ENCODE data around the gene ZBTB20. TPM values are rescaled to one million over a fixed set of nuclear protein-coding genes. Genes with fewer than 3 reads are reported as not detected.

ZBTB20 gene
- total and polyA plus RNA-seq, 12 donors, result 0.57 to 105 (median 86.8) TPM

- WGBS, 2 donors, result 93 to 95% methylated on average over 2 of the region's 2 CpGs
- H3K27ac ChIP-seq, result no peak overlapping the region
- H3K9me3 ChIP-seq, result no peaks in the 10 kb centered on the region
- no peaks in the 10 kb centered on the region for H3K27me3 ChIP-seq
- no peak for TF ChIP-seq CTCF (IDR thresholded peaks at IDR 0.05)
- H3K36me3 ChIP-seq, result no peaks in the 10 kb centered on the region
- no peak for ATAC-seq
- intact Hi-C loops (cut with DNase I), result loop anchor here in 2 of 10 donors (5.0 to 10.0 kb wide), 3 partner anchors 44 to 262 kb away; no protein-coding TSS in a partner anchor
- peaks cover 0 to 79% (median 46%) of the 10 kb centered on the region in 9 donors for H3K4me1 ChIP-seq
- no peak overlapping the region for H3K4me3 ChIP-seq
- no peak for DNase-seq
Observed at GRCh38 chr3:115086344-115086743, 60.7 kb downstream of the ZBTB20 start.

GRCh38 chr3:115085197-115085865 is 61.8 kb downstream of the ZBTB20 start:
- Histone ChIP-seq H3K9me3 (no peaks in the 10 kb centered on the region), H3K4me3 (no peak overlapping the region), H3K27ac (peak overlapping the region in 3 of 10 donors; percentile 2 to 33 (median 14)), H3K4me1 (peaks cover 0 to 79% (median 48%) of the 10 kb centered on the region in 9 donors), H3K27me3 (no peaks in the 10 kb centered on the region), H3K36me3 (no peaks in the 10 kb centered on the region)
- ATAC-seq (peak in 6 of 8 donors; percentile 38 to 69 (median 56)), DNase-seq (no peak)
- 67% methylated on average over 2 of the region's 2 CpGs for WGBS, 2 donors
- peak in 5 of 9 donors; percentile 11 to 28 (median 16) for TF ChIP-seq CTCF (IDR thresholded peaks at IDR 0.05)
- intact Hi-C loops (cut with DNase I), result loop anchor here in 2 of 10 donors (5.0 to 10.0 kb wide), 3 partner anchors 43 to 261 kb away; no protein-coding TSS in a partner anchor

GRCh38 chr3:115084686-115085085 is 62.4 kb downstream of the ZBTB20 start:
- H3K36me3 ChIP-seq, result no peaks in the 10 kb centered on the region
- H3K27me3 ChIP-seq, result no peaks in the 10 kb centered on the region
- no peak overlapping the region for H3K4me3 ChIP-seq
- H3K4me1 ChIP-seq, result peaks cover 0 to 79% (median 48%) of the 10 kb centered on the region in 9 donors
- DNase-seq (no peak), ATAC-seq (no peak)
- 84% methylated on average over 4 of the region's 4 CpGs for WGBS, 2 donors
- peak overlapping the region in 3 of 10 donors; percentile 2 to 33 (median 14) for H3K27ac ChIP-seq
- no peak for TF ChIP-seq CTCF (IDR thresholded peaks at IDR 0.05)
- H3K9me3 ChIP-seq, result no peaks in the 10 kb centered on the region
- intact Hi-C loops (cut with DNase I), result loop anchor here in 2 of 10 donors (5.0 to 10.0 kb wide), 3 partner anchors 42 to 260 kb away; no protein-coding TSS in a partner anchor

GRCh38 chr3:115082260-115082659 is 64.8 kb downstream of the ZBTB20 start:
- no peak for TF ChIP-seq CTCF (IDR thresholded peaks at IDR 0.05)
- DNase-seq (no peak), ATAC-seq (no peak)
- Histone ChIP-seq H3K4me3 (no peak overlapping the region), H3K4me1 (peaks cover 0 to 65% (median 40%) of the 10 kb centered on the region in 9 donors), H3K36me3 (no peaks in the 10 kb centered on the region), H3K27ac (no peak overlapping the region), H3K9me3 (peaks cover 0 to 1% (median 0%) of the 10 kb centered on the region in 11 donors), H3K27me3 (no peaks in the 10 kb centered on the region)
- intact Hi-C loops (cut with DNase I), result loop anchor here in 1 of 10 donors (10.0 kb wide), 1 partner anchor 257 kb away; no protein-coding TSS in a partner anchor
- WGBS, 2 donors, result 82 to 85% methylated on average over 6 of the region's 6 CpGs

Data from heart right ventricle (tissue), 16 donors.